Stimulated activated CD8-positive, alpha-beta memory T cell treated with anti-CD3 and anti-CD28 coated beads, Interleukin-4, amount 100 ng/mL, for 48 hours (primary cell): ENCODE measurements around the gene METTL17.
"Not testable (repeated sequence)": the region's sequence is repeated elsewhere in the genome, so short reads cannot be mapped to it uniquely, and the experiment has no call there.

Experiments used
- DNase-seq: peaks from one replicate; pipeline ENCODE4 v3.0.0-alpha.2; 2020

METTL17 gene, protein sequence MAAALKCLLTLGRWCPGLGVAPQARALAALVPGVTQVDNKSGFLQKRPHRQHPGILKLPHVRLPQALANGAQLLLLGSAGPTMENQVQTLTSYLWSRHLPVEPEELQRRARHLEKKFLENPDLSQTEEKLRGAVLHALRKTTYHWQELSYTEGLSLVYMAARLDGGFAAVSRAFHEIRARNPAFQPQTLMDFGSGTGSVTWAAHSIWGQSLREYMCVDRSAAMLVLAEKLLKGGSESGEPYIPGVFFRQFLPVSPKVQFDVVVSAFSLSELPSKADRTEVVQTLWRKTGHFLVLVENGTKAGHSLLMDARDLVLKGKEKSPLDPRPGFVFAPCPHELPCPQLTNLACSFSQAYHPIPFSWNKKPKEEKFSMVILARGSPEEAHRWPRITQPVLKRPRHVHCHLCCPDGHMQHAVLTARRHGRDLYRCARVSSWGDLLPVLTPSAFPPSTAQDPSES

GRCh38 chr14:20989787-20990600, at the start of gene METTL17:
Gene METTL17, plus strand, starts transcription at chr14:20989980. Its CDS starts 23 bp downstream, at chr14:20990003.
- DNase-seq = peak; percentile 89

GRCh38 chr14:20945146-20945545, 44.6 kb upstream of the METTL17 start:
- DNase-seq = not testable (repeated sequence)

GRCh38 chr14:20946707-20947106, 43.1 kb upstream of the METTL17 start:
- DNase-seq = not testable (repeated sequence)

DNA sequence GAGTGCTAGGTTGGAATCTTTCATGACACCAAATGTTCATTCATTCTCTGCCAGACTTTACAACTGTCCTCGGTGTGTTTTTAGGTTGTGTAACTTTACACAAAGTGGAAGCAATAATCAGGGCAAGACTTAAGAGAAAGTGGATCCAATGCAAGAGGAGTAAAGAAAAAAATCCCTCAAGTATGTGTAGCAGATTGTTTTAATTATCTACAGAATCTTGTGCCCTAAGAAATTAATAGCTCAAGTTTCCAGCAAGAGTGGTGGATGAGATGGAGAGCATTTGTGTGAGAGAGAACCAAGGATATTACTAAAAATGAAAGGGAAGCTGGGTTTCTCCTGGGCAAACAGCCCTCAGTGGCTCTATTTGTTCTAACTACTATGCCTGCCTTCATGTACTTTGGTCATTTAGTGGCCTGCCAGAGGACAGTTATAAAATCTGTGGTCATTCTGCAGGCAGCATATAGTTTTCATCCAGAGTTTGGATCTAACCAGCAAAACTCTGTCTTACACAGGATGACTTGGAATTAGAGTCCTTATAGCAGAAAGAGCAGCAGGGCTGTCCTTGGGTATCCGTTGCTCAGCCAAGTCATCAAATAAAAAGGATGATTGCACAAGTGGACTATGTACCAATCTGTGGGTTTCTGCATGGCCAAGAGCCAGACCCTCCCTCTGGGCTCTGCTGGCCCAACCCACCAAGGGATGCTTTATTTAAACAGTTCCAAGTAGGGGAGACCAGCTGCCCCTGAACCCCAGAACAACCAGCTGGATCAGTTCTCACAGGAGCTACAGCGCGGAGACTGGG, 34.8 kb upstream of the METTL17 start, which contains the start of gene RNASE2:
RNASE2 (plus strand) TSS at position 752 of the 802 bp plus-strand sequence. CDS start 285 bp downstream, outside the sequence.
- not testable (repeated sequence) for DNase-seq

DNA sequence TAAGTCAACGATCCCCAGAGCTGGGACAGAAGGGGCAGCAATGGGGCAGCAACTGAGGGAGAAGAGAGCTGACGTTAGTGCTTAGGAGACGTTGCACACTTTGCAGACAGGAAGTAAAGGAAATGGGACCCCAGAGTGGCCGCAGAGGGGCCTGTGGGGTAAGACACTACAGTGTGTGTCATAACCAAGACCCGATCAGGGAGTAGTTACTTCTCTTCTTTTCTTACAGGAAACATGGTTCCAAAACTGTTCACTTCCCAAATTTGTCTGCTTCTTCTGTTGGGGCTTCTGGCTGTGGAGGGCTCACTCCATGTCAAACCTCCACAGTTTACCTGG, 34.3 kb upstream of the METTL17 start:
- DNase-seq = not testable (repeated sequence)

DNA sequence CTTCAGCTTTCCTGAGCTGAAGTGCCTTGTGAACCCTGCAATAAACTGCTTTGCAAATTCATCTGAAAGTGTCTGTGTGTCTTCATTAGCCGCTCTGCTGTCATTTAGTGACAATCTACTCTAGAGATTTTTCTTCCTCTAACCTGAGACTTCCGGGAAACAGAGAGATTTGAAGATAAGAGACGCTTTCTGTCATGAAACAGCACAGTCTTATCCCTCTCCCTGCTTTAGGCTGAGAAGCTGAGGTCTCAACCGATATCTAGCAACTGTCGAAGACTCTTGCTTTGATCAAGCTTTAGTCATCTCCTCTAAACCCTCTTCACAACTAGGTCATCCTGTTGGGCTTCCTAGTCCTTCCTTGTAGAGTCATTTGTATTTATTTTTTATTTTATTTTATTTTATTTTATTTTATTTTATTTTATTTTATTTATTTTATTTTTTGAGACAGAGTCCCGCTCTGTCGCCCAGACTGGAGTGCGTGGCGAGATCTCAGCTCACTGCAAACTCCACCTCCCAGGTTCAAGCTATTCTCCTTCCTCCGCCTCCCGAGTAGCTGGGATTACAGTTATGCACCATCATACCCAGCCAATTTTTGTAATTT, 33.3 kb upstream of the METTL17 start:
- DNase-seq = no peak

DNA sequence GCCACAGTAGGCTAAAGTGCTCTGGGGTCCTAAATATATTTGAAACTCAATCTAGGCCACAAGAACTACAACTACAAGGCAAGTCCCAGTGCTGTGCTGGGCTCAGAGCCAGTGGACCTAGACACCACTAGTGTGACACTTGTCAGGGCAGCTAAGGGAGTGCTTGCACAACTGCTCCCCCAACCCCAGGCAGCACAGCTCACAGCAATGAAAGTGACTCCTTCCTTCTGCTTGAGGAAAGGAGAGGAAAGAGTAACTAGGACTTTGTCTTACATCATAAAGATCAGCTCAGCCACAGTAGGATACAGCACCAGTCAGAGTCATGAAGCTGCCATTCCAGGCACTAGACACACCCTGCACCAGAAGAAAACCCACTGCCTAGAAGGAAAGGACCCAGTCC, 30.8 kb upstream of the METTL17 start:
- DNase-seq = not testable (repeated sequence)

DNA sequence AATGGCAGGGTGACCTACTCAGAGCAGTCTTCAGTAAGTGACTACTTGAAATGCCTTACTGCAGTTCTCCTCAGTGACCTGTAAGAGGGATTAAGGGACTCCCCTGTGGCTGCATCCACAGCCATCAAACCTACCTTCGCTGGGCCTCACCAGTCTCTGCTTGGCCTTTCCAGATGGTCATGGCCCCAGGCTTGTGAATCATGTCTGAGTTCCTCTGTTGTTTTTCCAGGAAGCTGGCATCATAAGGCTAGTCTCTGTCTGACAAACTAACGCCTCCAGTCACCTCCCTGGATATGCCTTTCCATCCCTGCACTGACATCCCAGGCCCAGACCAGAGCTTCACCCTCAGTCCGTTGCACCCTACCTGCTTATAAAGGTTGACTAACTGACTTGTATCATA, 20.4 kb upstream of the METTL17 start:
- DNase-seq = no peak

GRCh38 chr14:20970647-20970982, 19.2 kb upstream of the METTL17 start:
- no peak for DNase-seq

DNA sequence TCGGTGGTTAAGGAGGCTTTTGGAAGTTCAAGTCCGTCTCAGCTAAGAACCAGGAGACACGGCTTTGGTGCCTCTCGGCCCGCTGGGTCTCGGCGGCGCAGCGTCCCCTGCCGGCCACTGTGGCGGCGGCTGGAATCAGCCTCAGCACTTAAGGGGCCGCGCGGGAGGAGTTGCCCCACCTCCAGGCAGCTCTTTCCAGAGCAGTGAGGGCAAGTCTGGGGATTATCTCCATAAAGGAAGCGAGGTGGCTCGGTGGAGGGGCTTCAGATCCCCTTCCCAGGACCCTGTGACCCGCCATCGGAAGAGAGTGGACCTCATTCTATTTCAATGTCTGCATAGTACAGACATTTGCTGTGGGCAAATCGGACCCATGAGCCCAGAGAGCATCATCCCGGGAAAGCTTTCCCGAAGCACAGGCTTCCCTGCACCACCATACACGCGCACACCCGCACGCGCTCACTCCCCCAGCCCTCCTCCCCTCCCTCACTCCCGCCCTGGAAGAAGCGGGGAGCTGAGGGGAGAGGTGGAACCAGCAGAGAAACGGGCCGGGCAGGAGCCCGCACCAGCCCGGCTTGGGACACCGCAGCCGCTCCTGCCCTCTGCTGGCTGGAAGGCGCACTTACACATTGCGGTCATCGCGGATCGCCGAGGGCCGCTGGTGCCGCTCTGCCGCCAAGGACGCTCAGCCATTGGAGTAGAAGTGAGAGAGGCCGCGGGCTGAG, 18.6 kb upstream of the METTL17 start:
- DNase-seq = peak; percentile 88

- DNase-seq = no peak
Measured at GRCh38 chr14:20971705-20972021, 18.1 kb upstream of the METTL17 start.

DNA sequence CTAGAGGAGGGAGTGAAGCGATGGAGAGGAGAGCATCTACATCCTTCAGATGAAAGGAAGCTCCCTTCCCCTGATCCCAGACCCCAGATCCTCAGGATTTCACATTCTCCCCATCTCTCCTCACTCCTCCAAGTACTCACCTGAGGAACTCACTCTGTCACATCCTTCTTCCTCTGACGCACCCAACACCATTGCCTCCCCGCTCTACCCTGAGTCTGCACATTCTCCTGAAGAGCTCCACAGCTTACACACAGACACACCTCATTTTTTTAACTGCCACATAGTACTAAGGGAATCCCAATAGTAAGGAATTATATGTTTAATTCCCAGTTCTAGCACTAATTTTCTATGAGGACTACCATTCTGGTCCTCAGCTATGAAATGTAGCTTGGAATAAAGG, 16.3 kb upstream of the METTL17 start:
- no peak for DNase-seq

GRCh38 chr14:20976291-20976690, 13.5 kb upstream of the METTL17 start:
- no peak for DNase-seq

GRCh38 chr14:20978687-20979086, 11.1 kb upstream of the METTL17 start:
- no peak for DNase-seq

GRCh38 chr14:20980906-20981305, 8.9 kb upstream of the METTL17 start:
- DNase-seq = no peak

GRCh38 chr14:20982646-20983369, 7.0 kb upstream of the METTL17 start:
- no peak for DNase-seq

DNA sequence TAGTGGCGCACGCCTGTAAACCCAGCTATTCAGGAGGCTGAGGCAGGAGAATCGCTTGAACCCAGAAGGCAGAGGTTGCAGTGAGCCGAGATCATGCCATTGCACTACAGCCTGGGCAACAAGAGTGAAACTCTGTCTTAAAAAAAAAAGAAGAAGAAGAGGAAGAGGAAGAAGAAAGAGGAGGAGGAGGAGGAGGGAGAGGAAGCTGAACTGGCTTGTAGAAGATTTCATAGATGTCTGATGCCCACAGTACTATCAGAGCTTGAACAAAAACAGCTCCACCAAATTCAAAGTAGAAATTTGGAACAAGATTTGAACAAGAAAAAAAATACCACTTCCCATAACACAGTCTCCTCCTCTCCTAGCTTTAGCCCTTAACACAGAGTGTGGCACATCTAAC, 4.1 kb upstream of the METTL17 start:
- DNase-seq = not testable (repeated sequence)

DNA sequence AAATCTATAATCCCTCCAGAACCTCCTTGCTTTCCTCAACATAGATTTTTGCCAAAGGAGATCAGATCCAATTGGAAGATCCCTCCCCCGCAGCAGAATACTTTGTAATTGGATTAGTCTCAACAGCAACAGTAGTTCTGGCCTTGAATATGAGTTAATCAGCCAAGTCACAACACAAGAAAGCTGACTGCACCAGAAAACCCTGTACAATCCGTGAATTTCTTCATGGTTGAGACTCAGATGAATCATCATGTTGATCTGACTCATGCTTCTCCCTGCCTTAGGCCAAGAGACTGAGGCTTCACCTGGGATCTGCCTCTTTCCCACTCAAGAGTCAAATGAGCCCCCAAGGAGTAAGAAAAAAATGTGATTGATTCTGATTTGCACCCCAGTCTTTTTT, 3.0 kb upstream of the METTL17 start:
- DNase-seq = no peak

DNA sequence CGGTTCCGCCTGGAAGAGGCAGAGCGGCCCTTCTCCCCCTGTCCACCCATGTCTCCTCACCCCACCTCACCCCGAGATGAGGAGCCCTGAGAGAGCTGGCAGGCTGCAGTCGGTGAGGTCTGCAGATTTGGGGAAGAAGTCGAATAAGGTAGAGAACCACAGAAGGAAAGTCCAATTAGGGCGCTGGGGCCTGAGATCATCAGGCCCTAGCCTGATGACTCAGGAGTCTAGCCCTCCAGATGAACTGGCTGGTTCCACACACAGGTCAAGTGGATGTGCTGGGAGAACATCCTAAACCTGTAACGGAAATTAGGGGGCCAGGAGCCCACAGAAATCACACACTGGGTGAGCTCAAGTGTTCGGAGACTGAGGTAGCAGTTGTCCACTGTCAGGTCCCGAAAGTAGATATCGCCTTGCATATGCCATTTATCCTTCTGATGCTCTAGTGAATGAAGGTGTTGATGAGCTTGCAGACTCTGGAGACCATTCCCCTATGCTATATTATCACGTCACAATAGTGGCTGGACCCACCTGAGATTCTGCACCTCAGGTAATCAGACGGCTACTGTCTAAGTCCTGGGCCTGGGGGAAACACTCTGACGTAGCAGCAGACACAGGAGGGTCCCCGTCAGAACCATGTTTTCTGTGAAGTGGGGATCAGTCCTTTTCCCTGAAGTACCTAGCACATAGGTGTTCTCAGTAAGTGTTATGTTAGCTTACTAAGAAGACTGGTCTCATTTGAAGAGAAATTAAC, 886 bp upstream of the METTL17 start:
- DNase-seq = no peak

DNA sequence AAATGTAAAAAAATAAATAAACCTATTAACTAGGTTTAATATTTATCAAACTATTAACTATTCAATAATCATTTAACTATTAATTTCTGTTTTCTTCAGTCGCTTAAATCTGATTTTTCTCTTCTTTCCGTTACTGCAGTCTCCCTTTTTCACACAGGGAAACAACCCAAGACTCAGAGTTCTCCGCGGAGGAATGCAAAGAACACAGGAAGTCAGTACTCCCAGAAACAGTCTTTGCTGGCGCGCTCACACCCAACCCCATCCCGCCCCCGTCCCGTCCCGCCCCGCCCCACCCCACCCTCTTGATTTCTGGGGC, 351 bp upstream of the METTL17 start:
- no peak for DNase-seq

DNA sequence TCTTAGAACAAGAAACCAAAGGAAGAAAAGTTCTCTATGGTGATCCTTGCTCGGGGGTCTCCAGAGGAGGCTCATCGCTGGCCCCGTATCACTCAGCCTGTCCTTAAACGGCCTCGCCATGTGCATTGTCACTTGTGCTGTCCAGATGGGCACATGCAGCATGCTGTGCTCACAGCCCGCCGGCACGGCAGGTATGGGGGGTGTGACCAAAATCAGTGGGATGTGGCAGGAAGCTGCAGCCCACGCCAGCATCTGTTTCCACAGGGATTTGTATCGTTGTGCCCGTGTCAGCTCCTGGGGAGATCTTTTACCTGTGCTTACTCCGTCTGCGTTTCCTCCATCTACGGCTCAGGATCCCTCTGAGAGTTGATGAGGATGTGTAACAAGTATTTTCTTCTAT, 6.7 kb downstream of the METTL17 start:
- DNase-seq = no peak
